ENCODE measurements around the gene GCA. TPM values are rescaled to one million over a fixed set of nuclear protein-coding genes. Genes with fewer than 3 reads are reported as not detected.

GCA gene
- total RNA-seq, 4 donors from 2014 or later, result 4.9 to 30.5 (median 22.6) TPM

DNA sequence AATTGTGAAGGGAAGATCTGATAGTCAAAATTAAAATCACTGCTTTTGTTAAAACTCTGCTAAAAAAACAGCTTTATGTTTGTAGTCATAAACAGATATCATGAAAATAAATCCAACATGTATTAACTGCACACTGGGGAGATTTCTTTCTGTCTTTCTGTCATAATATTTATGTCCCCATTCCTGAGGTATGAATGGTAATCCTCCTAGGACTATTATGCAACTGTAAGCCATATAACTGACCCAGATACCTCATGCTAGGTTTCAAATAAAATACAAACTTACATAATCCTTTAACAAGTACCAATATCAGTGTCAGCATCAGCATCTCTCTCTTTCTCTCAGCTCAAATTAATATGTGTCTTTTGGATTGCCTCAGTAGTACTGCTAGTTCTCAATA is 43.7 kb upstream of the GCA start:
- H3K4me3 ChIP-seq, result no peak overlapping the region
- H3K27me3 ChIP-seq, result no peaks in the 10 kb centered on the region
- TF ChIP-seq, protein P1, sequence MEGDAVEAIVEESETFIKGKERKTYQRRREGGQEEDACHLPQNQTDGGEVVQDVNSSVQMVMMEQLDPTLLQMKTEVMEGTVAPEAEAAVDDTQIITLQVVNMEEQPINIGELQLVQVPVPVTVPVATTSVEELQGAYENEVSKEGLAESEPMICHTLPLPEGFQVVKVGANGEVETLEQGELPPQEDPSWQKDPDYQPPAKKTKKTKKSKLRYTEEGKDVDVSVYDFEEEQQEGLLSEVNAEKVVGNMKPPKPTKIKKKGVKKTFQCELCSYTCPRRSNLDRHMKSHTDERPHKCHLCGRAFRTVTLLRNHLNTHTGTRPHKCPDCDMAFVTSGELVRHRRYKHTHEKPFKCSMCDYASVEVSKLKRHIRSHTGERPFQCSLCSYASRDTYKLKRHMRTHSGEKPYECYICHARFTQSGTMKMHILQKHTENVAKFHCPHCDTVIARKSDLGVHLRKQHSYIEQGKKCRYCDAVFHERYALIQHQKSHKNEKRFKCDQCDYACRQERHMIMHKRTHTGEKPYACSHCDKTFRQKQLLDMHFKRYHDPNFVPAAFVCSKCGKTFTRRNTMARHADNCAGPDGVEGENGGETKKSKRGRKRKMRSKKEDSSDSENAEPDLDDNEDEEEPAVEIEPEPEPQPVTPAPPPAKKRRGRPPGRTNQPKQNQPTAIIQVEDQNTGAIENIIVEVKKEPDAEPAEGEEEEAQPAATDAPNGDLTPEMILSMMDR (IDR thresholded peaks at IDR 0.05), result no peak
- TF ChIP-seq POLR2A (IDR thresholded peaks at IDR 0.05), result no peak

DNA sequence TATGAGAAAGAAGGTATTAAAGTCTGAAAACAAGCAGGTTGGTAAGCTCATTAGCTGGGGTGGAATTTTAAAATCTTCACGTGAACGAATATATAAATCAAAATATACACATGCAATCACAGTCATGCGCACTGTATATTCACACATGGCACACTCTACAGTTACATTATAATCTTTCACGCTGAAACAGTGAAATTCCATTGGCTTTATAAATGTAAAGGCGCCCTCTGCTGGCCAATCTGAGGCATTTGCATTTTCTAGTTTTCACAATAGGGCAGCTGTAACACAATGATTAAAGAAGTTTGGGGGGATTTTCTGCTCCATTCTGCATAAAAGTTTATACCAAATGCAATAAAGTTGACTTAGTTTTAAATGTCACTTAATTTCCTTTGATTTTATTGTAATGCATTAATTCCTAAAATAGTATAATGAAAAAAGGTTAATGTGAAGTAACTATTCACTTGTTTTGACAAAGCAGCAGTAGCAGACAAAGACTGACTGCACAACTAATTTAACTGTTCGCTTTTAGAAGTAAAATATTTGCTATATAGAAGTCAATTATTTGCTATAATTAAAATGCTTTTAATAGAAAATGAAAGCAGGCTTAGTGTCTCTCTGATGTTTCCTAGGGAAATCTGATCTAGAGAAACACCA is 42.7 kb upstream of the GCA start:
- no peak overlapping the region for H3K27ac ChIP-seq
- H3K4me1 ChIP-seq, result peaks cover 2 to 34% (median 4%) of the 10 kb centered on the region in 3 donors
- no peaks in the 10 kb centered on the region for H3K9me3 ChIP-seq
- H3K36me3 ChIP-seq, result peaks cover 0 to 20% of the 10 kb centered on the region in 2 donors
- TF ChIP-seq POLR2A (IDR thresholded peaks at IDR 0.05) (no peak), POLR2AphosphoS5 (IDR thresholded peaks at IDR 0.05) (no peak), EP300 (IDR thresholded peaks at IDR 0.05) (no peak)
- TF ChIP-seq, protein P1 (IDR thresholded peaks at IDR 0.05), result peak; percentile 82 to 89 (median 84)
- no peak overlapping the region for H3K4me3 ChIP-seq
- no peaks in the 10 kb centered on the region for H3K27me3 ChIP-seq
- WGBS, 2 donors (ENCODE audit: low coverage in 1 of 2), result 9% methylated on average over 6 of the region's 6 CpGs
- peak; percentile 67 for ATAC-seq

More for the DNA sequence above, 43.7 kb upstream of the GCA start:
- Histone ChIP-seq H3K4me1 (peaks cover 0 to 34% (median 4%) of the 10 kb centered on the region in 3 donors), H3K9me3 (no peaks in the 10 kb centered on the region), H3K27ac (peak overlapping the region in 2 of 4 donors; percentile 16 to 33), H3K36me3 (peaks cover 0 to 20% of the 10 kb centered on the region in 2 donors)
- ATAC-seq, result no peak

DNA sequence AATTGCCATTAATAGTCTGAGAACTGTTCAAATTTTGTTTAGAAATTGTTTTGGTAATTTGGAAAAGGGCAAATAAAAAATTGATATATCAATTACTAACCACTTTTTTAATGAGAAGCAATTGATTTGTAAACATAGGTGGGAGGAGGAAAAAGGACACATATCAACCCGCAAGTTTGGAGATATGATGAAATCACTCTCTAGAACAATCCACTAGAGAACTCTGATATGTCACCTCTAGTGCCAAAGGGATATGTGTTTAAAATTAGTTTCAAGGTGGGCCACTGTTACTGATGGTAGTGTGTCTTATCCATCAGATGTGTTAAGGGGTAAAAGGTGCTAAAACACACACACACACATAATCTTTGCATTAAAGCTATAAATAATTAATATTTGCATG is 42.1 kb upstream of the GCA start:
- no peak for ATAC-seq
- no peak overlapping the region for H3K27ac ChIP-seq
- peaks cover 0 to 20% of the 10 kb centered on the region in 2 donors for H3K36me3 ChIP-seq
- H3K4me1 ChIP-seq, result peaks cover 2 to 34% (median 4%) of the 10 kb centered on the region in 3 donors
- H3K27me3 ChIP-seq, result no peaks in the 10 kb centered on the region
- no peak overlapping the region for H3K4me3 ChIP-seq
- no peaks in the 10 kb centered on the region for H3K9me3 ChIP-seq
- TF ChIP-seq, protein P1 (IDR thresholded peaks at IDR 0.05), result no peak
- TF ChIP-seq EP300 (IDR thresholded peaks at IDR 0.05), result no peak
- TF ChIP-seq POLR2AphosphoS5 (IDR thresholded peaks at IDR 0.05), result no peak
- TF ChIP-seq POLR2A (IDR thresholded peaks at IDR 0.05), result no peak
- WGBS, 2 donors (ENCODE audit: low coverage in 1 of 2), result 100% methylated on average over 1 of the region's 1 CpG

DNA sequence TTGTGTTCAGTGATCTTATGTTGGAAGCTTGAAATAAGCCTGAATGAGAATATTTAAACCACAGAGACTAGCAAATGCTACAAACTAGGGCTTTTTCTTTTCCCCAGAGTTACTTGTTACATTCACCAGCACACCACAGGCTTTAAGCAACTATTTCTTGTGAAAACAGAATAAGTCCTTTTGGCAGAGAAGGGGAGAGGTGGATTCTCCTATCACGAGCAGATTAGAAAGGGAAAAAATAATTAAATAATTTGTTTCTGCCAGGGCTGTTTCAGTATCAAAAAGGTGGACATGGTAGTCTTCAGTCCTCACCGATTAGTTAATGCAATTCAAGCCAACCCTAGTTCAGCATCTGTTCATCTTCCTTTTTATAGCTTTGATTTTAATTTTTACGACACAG is 38.0 kb upstream of the GCA start:
- TF ChIP-seq POLR2A (IDR thresholded peaks at IDR 0.05), result no peak
- TF ChIP-seq, protein P1 (IDR thresholded peaks at IDR 0.05), result no peak
- TF ChIP-seq EP300 (IDR thresholded peaks at IDR 0.05), result no peak
- no peak for TF ChIP-seq POLR2AphosphoS5 (IDR thresholded peaks at IDR 0.05)
- Histone ChIP-seq H3K9me3 (no peaks in the 10 kb centered on the region), H3K27me3 (no peaks in the 10 kb centered on the region), H3K36me3 (peaks cover 0 to 32% of the 10 kb centered on the region in 2 donors), H3K27ac (peak overlapping the region in 2 of 4 donors; percentile 8 to 44), H3K4me3 (no peak overlapping the region), H3K4me1 (peaks cover under 1 to 9% (median 2%) of the 10 kb centered on the region in 3 donors)
- 66 to 74% methylated on average over 3 of the region's 3 CpGs for WGBS, 2 donors (ENCODE audit: low coverage in 1 of 2)
- no peak for ATAC-seq

All from gastroesophageal sphincter (tissue), 4 donors.